Endothelial cell of umbilical vein (primary cell): ENCODE data around the gene TUBGCP3. TPM values are rescaled to one million over a fixed set of nuclear protein-coding genes. Genes with fewer than 3 reads are reported as not detected.

Source experiments
- BruUV-seq: library from RNA; stranded (reverse); fragments of 400-500 nt; replicated peaks from 2 replicates; lab custom pipeline; 2021; lab: Mats Ljungman, UMichigan
- CTCF ChIA-PET: fragments of 300-600, 350-600 bp; sonication (Branson Sonifier 250); formaldehyde crosslinking; loops from one replicate; lab custom pipeline; 2021; ENCODE audit warnings: antibody characterized with exemption, inconsistent platforms; lab: Charles Lee
- POLR2A ChIA-PET: fragments of 300-600, 350-600 bp; sonication (Branson Sonifier 250); formaldehyde crosslinking; loops from one replicate; lab custom pipeline; 2021; ENCODE audit warnings: antibody characterized with exemption, inconsistent platforms; lab: Charles Lee
- DNase-seq: peaks from one replicate; pipeline ENCODE4 v3.0.0-alpha.2; 2011; ENCODE audit warnings: low read depth, low spot score
- FAIRE-seq: peaks from 2 replicates; lab custom pipeline; 2011; peaks lifted over from hg19 to GRCh38; lab: Jason Lieb, UNC
- H2AFZ ChIP-seq: 2 replicates; pipeline ENCODE4 v1.6.0; 2012; ENCODE audit warnings: low read depth, low read length, control low read depth, inconsistent platforms
- H3K27ac ChIP-seq: 2 replicates; pipeline ENCODE4 v1.5.1; 2011; ENCODE audit warnings: low read depth, mild to moderate bottlenecking, control low read depth, low read length, moderate library complexity; ENCODE audit not compliant: insufficient read depth
- H3K27me3 ChIP-seq, 2 experiments: 2 replicates each; pipeline versions ENCODE4 v1.6.0 to v1.6.1; 2011; ENCODE audit warnings: low read length in 2 of 2, mixed read lengths in 1 of 2; ENCODE audit not compliant: control insufficient read depth in 2 of 2, insufficient read depth in 2 of 2
- H3K36me3 ChIP-seq, 2 experiments: 2 replicates in 1 of 2; 3 replicates in 1 of 2; pipeline ENCODE4 v1.5.1; 2011; ENCODE audit warnings: low read length in 2 of 2, mild to moderate bottlenecking in 1 of 2, moderate library complexity in 1 of 2; ENCODE audit not compliant: control insufficient read depth in 2 of 2, insufficient read depth in 2 of 2; ENCODE audit errors: extremely low read depth in 1 of 2
- H3K4me1 ChIP-seq: 3 replicates; pipeline ENCODE4 v1.5.1; 2011; ENCODE audit warnings: mild to moderate bottlenecking, low read length; ENCODE audit not compliant: control insufficient read depth, insufficient read depth; ENCODE audit errors: extremely low read depth
- H3K4me2 ChIP-seq: 2 replicates; pipeline ENCODE4 v1.6.1; 2011; ENCODE audit warnings: low read length, control low read depth, mixed read lengths; ENCODE audit not compliant: insufficient read depth
- H3K4me3 ChIP-seq, 3 experiments: fragments of 200-600 bp in 1 of 3; sonication (generic), shearing (Covaris generic) in 1 of 3; replicated peaks in 1 of 3; 2 replicates each; pipeline ENCODE4 v1.5.1; 2011 to 2016; ENCODE audit warnings: control low read depth in 3 of 3, low read length in 3 of 3, mild to moderate bottlenecking in 2 of 3, inconsistent platforms in 1 of 3, low read depth in 1 of 3, moderate library complexity in 1 of 3; ENCODE audit not compliant: insufficient read depth in 1 of 3
- H3K79me2 ChIP-seq: 2 replicates; pipeline ENCODE4 v1.6.0; 2012; ENCODE audit warnings: low read length, inconsistent platforms; ENCODE audit not compliant: control insufficient read depth, insufficient read depth
- H3K9ac ChIP-seq: replicated peaks from 2 replicates; pipeline ENCODE3; 2011; ENCODE audit warnings: low read length, control low read depth; ENCODE audit not compliant: insufficient read depth; ENCODE audit errors: extremely low read depth
- H3K9me1 ChIP-seq: replicated peaks from 3 replicates; pipeline ENCODE4 v1.6.0; 2011; ENCODE audit warnings: mild to moderate bottlenecking, low read length; ENCODE audit not compliant: control insufficient read depth, insufficient read depth; ENCODE audit errors: extremely low read depth
- H3K9me3 ChIP-seq: replicated peaks from 2 replicates; pipeline ENCODE4 v1.5.1; 2012; ENCODE audit warnings: low read length, inconsistent platforms; ENCODE audit not compliant: control insufficient read depth, insufficient read depth
- H4K20me1 ChIP-seq: replicated peaks from 2 replicates; pipeline ENCODE3; 2011; ENCODE audit warnings: mild to moderate bottlenecking, low read length; ENCODE audit not compliant: control insufficient read depth, insufficient read depth; ENCODE audit errors: extremely low read depth
- EZH2 ChIP-seq: IDR thresholded peaks from 2 replicates; pipeline ENCODE4 v1.6.1; 2012; ENCODE audit warnings: borderline replicate concordance, low read depth, mild to moderate bottlenecking, moderate library complexity, low read length, inconsistent platforms; ENCODE audit not compliant: severe bottlenecking
- FOS ChIP-seq: IDR thresholded peaks from 2 replicates; pipeline ENCODE4 v1.6.1; 2011; ENCODE audit warnings: mild to moderate bottlenecking, low read length, moderate library complexity, borderline replicate concordance; ENCODE audit not compliant: insufficient read depth
- GATA2 ChIP-seq: IDR thresholded peaks from 2 replicates; pipeline ENCODE4 v1.7.0; 2011; ENCODE audit warnings: low read depth, mild to moderate bottlenecking, moderate library complexity, mixed read lengths, low read length; ENCODE audit not compliant: insufficient read length, insufficient read depth
- JUN ChIP-seq: IDR thresholded peaks from 2 replicates; pipeline ENCODE4 v1.6.1; 2011; ENCODE audit warnings: borderline replicate concordance, low read depth; ENCODE audit not compliant: insufficient read length, insufficient read depth
- MYC ChIP-seq: IDR thresholded peaks from one replicate; pipeline ENCODE4 v1.6.1; 2011; ENCODE audit warnings: mild to moderate bottlenecking, low read depth, low read length
- POLR2A ChIP-seq: IDR thresholded peaks from 2 replicates; pipeline ENCODE4 v1.6.1; 2012; ENCODE audit warnings: low read depth, mild to moderate bottlenecking, control low read depth, low read length
- POLR2AphosphoS5 ChIP-seq: IDR thresholded peaks from 2 replicates; pipeline ENCODE4 v1.6.1; 2012; ENCODE audit warnings: low read depth, mild to moderate bottlenecking, control low read depth, low read length, moderate library complexity; ENCODE audit not compliant: insufficient read depth
- dilution Hi-C: fragments of 300-500 bp; cut with MboI; formaldehyde crosslinking; loops from one replicate; pipeline ENCODE4 v1.15.0; 2019; ENCODE audit warnings: low sequenced_read_pairs; ENCODE audit not compliant: extremely low pct_ligation_motif_present
- intact Hi-C: fragments of 100-400 bp; cut with micrococcal nuclease; formaldehyde crosslinking; loops from one replicate; pipeline ENCODE4 v1.10.0; 2022
- polyA plus RNA-seq, 4 experiments: library from polyadenylated mRNA; depleted of rRNA in 3 of 4; stranded (reverse) in 3 of 4; unstranded in 1 of 4; fragments of >200 nt; gene quantifications; 2 replicates each; pipeline versions ENCODE4 v1.2.1 to v1.2.3, GENCODE V29; 2011 to 2012; ENCODE audit warnings: missing spikeins in 1 of 4
- total RNA-seq: library from RNA; stranded (reverse); gene quantifications from 2 replicates; pipeline ENCODE4 v1.2.3, GENCODE V29; 2021
- TF ChIP-seq, protein P1 (sequence below), 2 donors: IDR thresholded peaks; 1 replicate in 1 of 2; 2 replicates in 1 of 2; pipeline ENCODE4 v1.5.1; 2011; ENCODE audit warnings: low read length in 2 of 2, mild to moderate bottlenecking in 2 of 2, moderate library complexity in 2 of 2, control low read depth in 1 of 2, inconsistent platforms in 1 of 2, low read depth in 1 of 2; ENCODE audit not compliant: insufficient read depth in 1 of 2; ENCODE audit errors: extremely low read depth in 1 of 2
- TF ChIP-seq, protein P2 (sequence below): IDR thresholded peaks from 2 replicates; pipeline ENCODE4 v1.6.1; 2011; ENCODE audit not compliant: insufficient read depth, insufficient read length

The TUBGCP3 gene
- total and polyA plus RNA-seq, 2 donors (not counting 3 experiments of a cell fraction or from before 2014, with no cell fraction given) = 36.4 to 47.7 TPM

DNA sequence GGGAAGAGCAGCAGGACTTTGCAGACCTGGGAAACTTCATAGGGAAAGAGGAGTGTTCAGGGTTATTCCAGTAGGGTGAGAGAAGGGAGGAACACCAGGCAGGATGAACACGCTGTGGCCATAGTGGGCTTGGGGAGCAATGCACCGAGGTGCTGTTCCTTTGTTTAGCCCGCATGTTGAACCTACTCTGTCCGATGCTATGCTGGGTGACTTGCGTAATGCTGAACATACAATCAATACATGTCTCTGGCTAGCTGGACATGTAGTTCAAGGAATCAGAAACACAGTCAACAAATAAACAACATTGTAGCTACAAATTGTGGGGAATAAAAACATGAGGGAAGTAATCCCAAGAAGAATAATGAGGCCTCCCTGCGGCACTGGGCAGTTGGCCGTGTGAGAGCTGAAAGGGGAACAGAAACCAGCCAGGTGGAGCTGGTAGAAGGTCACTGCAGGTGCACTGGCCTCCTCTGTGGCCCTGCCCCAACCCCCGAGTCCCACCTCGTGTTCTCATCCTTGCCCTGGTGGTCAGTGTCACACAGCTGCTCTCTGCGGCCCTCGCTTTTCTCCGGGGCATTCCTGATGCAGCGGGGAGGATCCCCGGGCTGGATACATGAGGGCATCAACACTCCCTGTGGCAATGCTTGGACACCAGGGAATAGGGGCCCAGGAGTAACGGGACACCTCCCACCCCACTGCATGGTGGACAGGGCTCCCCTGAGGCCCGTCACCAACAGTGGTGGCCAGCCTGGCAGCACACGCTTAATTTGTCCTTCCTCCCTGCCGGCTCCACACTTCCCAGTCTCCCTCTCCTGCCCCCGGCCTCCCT lies 36.9 kb upstream of the TUBGCP3 start:
- dilution Hi-C loops (no loop called here), intact Hi-C loops (no loop called here)
- ChIA-PET CTCF (no interaction called here), POLR2A (no interaction called here)
- no peaks in the 10 kb centered on the region for H3K9me1 ChIP-seq
- DNase-seq (no peak), FAIRE-seq (no peak)
- no peak overlapping the region for H3K27ac ChIP-seq
- no peaks in the 10 kb centered on the region for H3K4me1 ChIP-seq
- no peaks in the 10 kb centered on the region for H3K36me3 ChIP-seq
- no peak overlapping the region for H3K9ac ChIP-seq
- H3K4me3 ChIP-seq = no peak overlapping the region
- no TSS peak for BruUV-seq
- H3K79me2 ChIP-seq = no peaks in the 10 kb centered on the region
- TF ChIP-seq GATA2 = no peak
- H4K20me1 ChIP-seq = no peaks in the 10 kb centered on the region
- no peak overlapping the region for H2AFZ ChIP-seq
- H3K9me3 ChIP-seq = no peaks in the 10 kb centered on the region
- H3K4me2 ChIP-seq = no peak overlapping the region
- H3K27me3 ChIP-seq = peaks cover 0 to 2% of the 10 kb centered on the region in 2 experiments

DNA sequence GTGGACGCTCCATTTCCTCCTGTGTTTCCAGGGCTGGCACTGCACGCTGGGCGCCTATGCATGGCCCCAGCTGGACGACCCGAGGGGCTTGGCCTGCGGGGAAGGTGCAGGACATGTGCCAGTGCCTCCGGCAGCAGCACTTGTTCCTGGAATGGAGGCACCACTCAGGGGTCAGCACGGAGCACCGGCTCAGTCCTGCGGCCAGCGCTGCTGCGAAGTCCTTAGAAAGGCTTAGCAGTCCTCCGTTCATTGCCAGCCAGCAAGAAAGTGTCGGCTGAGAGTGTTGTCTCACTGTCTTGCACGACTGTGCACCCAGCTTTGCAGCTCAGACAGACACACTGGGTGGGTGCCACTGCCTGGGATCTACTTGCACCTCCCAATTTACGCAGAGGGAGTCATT lies 36.1 kb upstream of the TUBGCP3 start:
- no peak for DNase-seq
- H3K27me3 ChIP-seq = peaks cover 0 to 2% of the 10 kb centered on the region in 2 experiments
- FAIRE-seq = no peak
- no peaks in the 10 kb centered on the region for H3K9me1 ChIP-seq
- ChIA-PET POLR2A (no interaction called here), CTCF (no interaction called here)
- no peak overlapping the region for H3K4me3 ChIP-seq
- intact Hi-C loops = no loop called here
- no peaks in the 10 kb centered on the region for H3K9me3 ChIP-seq
- no peak overlapping the region for H3K4me2 ChIP-seq
- no TSS peak for BruUV-seq
- H2AFZ ChIP-seq = no peak overlapping the region
- H3K36me3 ChIP-seq = no peaks in the 10 kb centered on the region
- no peak overlapping the region for H3K9ac ChIP-seq
- no peaks in the 10 kb centered on the region for H3K4me1 ChIP-seq
- no peaks in the 10 kb centered on the region for H4K20me1 ChIP-seq
- H3K79me2 ChIP-seq = no peaks in the 10 kb centered on the region
- H3K27ac ChIP-seq = no peak overlapping the region
- no peak for TF ChIP-seq EZH2
- no peak for TF ChIP-seq MYC
- TF ChIP-seq, protein P1, sequence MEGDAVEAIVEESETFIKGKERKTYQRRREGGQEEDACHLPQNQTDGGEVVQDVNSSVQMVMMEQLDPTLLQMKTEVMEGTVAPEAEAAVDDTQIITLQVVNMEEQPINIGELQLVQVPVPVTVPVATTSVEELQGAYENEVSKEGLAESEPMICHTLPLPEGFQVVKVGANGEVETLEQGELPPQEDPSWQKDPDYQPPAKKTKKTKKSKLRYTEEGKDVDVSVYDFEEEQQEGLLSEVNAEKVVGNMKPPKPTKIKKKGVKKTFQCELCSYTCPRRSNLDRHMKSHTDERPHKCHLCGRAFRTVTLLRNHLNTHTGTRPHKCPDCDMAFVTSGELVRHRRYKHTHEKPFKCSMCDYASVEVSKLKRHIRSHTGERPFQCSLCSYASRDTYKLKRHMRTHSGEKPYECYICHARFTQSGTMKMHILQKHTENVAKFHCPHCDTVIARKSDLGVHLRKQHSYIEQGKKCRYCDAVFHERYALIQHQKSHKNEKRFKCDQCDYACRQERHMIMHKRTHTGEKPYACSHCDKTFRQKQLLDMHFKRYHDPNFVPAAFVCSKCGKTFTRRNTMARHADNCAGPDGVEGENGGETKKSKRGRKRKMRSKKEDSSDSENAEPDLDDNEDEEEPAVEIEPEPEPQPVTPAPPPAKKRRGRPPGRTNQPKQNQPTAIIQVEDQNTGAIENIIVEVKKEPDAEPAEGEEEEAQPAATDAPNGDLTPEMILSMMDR (IDR thresholded peaks at IDR 0.05; ENCODE audit: extremely low read depth in 1 of 2, insufficient read depth in 1 of 2, low read depth in 1 of 2, low read length in 2 of 2) = no peak
- TF ChIP-seq FOS = no peak
- no peak for TF ChIP-seq POLR2AphosphoS5
- no peak for TF ChIP-seq POLR2A
- no peak for TF ChIP-seq JUN
- no peak for TF ChIP-seq GATA2
- TF ChIP-seq, protein P2, sequence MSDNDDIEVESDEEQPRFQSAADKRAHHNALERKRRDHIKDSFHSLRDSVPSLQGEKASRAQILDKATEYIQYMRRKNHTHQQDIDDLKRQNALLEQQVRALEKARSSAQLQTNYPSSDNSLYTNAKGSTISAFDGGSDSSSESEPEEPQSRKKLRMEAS = no peak
- dilution Hi-C loops = no loop called here
